ENCODE measurements around the gene EEIG2. TPM values are rescaled to one million over a fixed set of nuclear protein-coding genes. Genes with fewer than 3 reads are reported as not detected.
A peak's percentile ranks its signal among the peaks of the same experiment; 100 is the strongest.

EEIG2 gene
- total and polyA plus RNA-seq, 7 donors, result 0.51 to 2.1 (median 1.0) TPM

- peak; percentile 16 for TF ChIP-seq CTCF (IDR thresholded peaks at IDR 0.05)
- H3K4me1 ChIP-seq, result no peaks in the 10 kb centered on the region
- no peaks in the 10 kb centered on the region for H3K36me3 ChIP-seq (ENCODE audit: insufficient read depth in 1 of 2, low read depth in 1 of 2)
- intact Hi-C loops (cut with DNase I), result loop anchor here in 1 of 2 donors (5.0 kb wide), 1 partner anchor 757 kb away; no protein-coding TSS in a partner anchor
- H3K27ac ChIP-seq, result no peak overlapping the region
- H3K4me3 ChIP-seq, result no peak overlapping the region
- ATAC-seq (peak in 1 of 4 donors; percentile 52), DNase-seq (no peak)
- H3K27me3 ChIP-seq (ENCODE audit: insufficient read depth in 3 of 3, low read length in 2 of 3), result no peaks in the 10 kb centered on the region
- H3K9me3 ChIP-seq, result no peaks in the 10 kb centered on the region
Measured at GRCh38 chr1:108570128-108570527, 10.2 kb downstream of the EEIG2 start.

- ATAC-seq (no peak), DNase-seq (no peak)
- no peaks in the 10 kb centered on the region for H3K4me1 ChIP-seq
- no peaks in the 10 kb centered on the region for H3K27me3 ChIP-seq (ENCODE audit: insufficient read depth in 3 of 3, low read length in 2 of 3)
- H3K4me3 ChIP-seq, result no peak overlapping the region
- no peak for TF ChIP-seq CTCF (IDR thresholded peaks at IDR 0.05)
- no peaks in the 10 kb centered on the region for H3K36me3 ChIP-seq (ENCODE audit: insufficient read depth in 1 of 2, low read depth in 1 of 2)
- intact Hi-C loops (cut with DNase I), result loop anchor here in 1 of 2 donors (5.0 kb wide), 1 partner anchor 756 kb away; no protein-coding TSS in a partner anchor
- WGBS, 3 donors, result 78 to 86% (median 82%) methylated on average over 7 of the region's 7 CpGs
- H3K9me3 ChIP-seq, result no peaks in the 10 kb centered on the region
- H3K27ac ChIP-seq, result no peak overlapping the region
Measured at GRCh38 chr1:108570998-108571401, 11.1 kb downstream of the EEIG2 start.

GRCh38 chr1:108572182-108572581 is 12.3 kb downstream of the EEIG2 start:
- 86 to 89% (median 87%) methylated on average over 5 of the region's 5 CpGs for WGBS, 3 donors
- Histone ChIP-seq H3K4me1 (no peaks in the 10 kb centered on the region), H3K36me3 (ENCODE audit: insufficient read depth in 1 of 2, low read depth in 1 of 2) (no peaks in the 10 kb centered on the region), H3K27ac (no peak overlapping the region), H3K9me3 (no peaks in the 10 kb centered on the region), H3K27me3 (ENCODE audit: insufficient read depth in 3 of 3, low read length in 2 of 3) (no peaks in the 10 kb centered on the region), H3K4me3 (no peak overlapping the region)
- no peak for TF ChIP-seq CTCF (IDR thresholded peaks at IDR 0.05)
- intact Hi-C loops (cut with DNase I), result loop anchor here in 1 of 2 donors (5.0 kb wide), 1 partner anchor 755 kb away; no protein-coding TSS in a partner anchor
- ATAC-seq, result no peak
- no peak for DNase-seq

- no peak for ATAC-seq
- no peaks in the 10 kb centered on the region for H3K36me3 ChIP-seq (ENCODE audit: insufficient read depth in 1 of 2, low read depth in 1 of 2)
- intact Hi-C loops (cut with DNase I), result loop anchor here in 1 of 2 donors (5.0 kb wide), 1 partner anchor 754 kb away; no protein-coding TSS in a partner anchor
- no peaks in the 10 kb centered on the region for H3K9me3 ChIP-seq
- TF ChIP-seq CTCF (IDR thresholded peaks at IDR 0.05), result no peak
- WGBS, 3 donors, result 97 to 98% (median 97%) methylated on average over 2 of the region's 2 CpGs
- H3K27me3 ChIP-seq (ENCODE audit: insufficient read depth in 3 of 3, low read length in 2 of 3), result no peaks in the 10 kb centered on the region
- H3K4me3 ChIP-seq, result no peak overlapping the region
- no peak for DNase-seq
- H3K27ac ChIP-seq, result no peak overlapping the region
- H3K4me1 ChIP-seq, result no peaks in the 10 kb centered on the region
Measured at GRCh38 chr1:108573183-108573582, 13.3 kb downstream of the EEIG2 start.

- Histone ChIP-seq H3K4me3 (no peak overlapping the region), H3K9me3 (no peaks in the 10 kb centered on the region), H3K36me3 (ENCODE audit: insufficient read depth in 1 of 2, low read depth in 1 of 2) (no peaks in the 10 kb centered on the region), H3K27me3 (ENCODE audit: insufficient read depth in 3 of 3, low read length in 2 of 3) (no peaks in the 10 kb centered on the region), H3K4me1 (no peaks in the 10 kb centered on the region), H3K27ac (no peak overlapping the region)
- no peak for TF ChIP-seq CTCF (IDR thresholded peaks at IDR 0.05)
- intact Hi-C loops (cut with DNase I), result loop anchor here in 1 of 2 donors (5.0 kb wide), 1 partner anchor 753 kb away; no protein-coding TSS in a partner anchor
- DNase-seq (no peak), ATAC-seq (no peak)
Measured at GRCh38 chr1:108574008-108574407, 14.1 kb downstream of the EEIG2 start.

All from psoas muscle (tissue), 8 donors.